Keratinocyte (primary cell): ENCODE measurements around the gene MTCL1.

Experiments used
- EZH2 ChIP-seq: IDR thresholded peaks from one replicate; pipeline ENCODE4 v1.6.1; 2012; ENCODE audit warnings: inconsistent platforms, mild to moderate bottlenecking, low read length, moderate library complexity
- TF ChIP-seq, protein P1 (sequence below), 3 experiments: IDR thresholded peaks in 1 of 3; conservative IDR thresholded peaks in 1 of 3; optimal IDR thresholded peaks in 1 of 3; 2 replicates in 2 of 3; 3 replicates in 1 of 3; pipeline versions ENCODE3 to v1.5.1; 2011; ENCODE audit warnings: low read length in 3 of 3, mild to moderate bottlenecking in 3 of 3, moderate library complexity in 2 of 3, control low read depth in 1 of 3, inconsistent platforms in 1 of 3; ENCODE audit not compliant: insufficient read depth in 2 of 3; ENCODE audit errors: extremely low read depth in 1 of 3

- TF ChIP-seq, protein P1, sequence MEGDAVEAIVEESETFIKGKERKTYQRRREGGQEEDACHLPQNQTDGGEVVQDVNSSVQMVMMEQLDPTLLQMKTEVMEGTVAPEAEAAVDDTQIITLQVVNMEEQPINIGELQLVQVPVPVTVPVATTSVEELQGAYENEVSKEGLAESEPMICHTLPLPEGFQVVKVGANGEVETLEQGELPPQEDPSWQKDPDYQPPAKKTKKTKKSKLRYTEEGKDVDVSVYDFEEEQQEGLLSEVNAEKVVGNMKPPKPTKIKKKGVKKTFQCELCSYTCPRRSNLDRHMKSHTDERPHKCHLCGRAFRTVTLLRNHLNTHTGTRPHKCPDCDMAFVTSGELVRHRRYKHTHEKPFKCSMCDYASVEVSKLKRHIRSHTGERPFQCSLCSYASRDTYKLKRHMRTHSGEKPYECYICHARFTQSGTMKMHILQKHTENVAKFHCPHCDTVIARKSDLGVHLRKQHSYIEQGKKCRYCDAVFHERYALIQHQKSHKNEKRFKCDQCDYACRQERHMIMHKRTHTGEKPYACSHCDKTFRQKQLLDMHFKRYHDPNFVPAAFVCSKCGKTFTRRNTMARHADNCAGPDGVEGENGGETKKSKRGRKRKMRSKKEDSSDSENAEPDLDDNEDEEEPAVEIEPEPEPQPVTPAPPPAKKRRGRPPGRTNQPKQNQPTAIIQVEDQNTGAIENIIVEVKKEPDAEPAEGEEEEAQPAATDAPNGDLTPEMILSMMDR (optimal IDR thresholded peaks at IDR 0.05 in 1 of 3, IDR thresholded peaks at IDR 0.05 in 1 of 3, conservative IDR thresholded peaks at IDR 0.05 in 1 of 3; ENCODE audit: extremely low read depth in 1 of 3, insufficient read depth in 2 of 3, low read length in 3 of 3): no peak
- no peak for TF ChIP-seq EZH2
Measured at GRCh38 chr18:8792688-8793316, 87.4 kb downstream of the MTCL1 start.
